C4-2B (cell line): Measurements from ENCODE around the gene MFAP2.

Experiments
- ZFX ChIP-seq: fragments of 450-650 bp; IDR thresholded peaks from 2 replicates; pipeline ENCODE4 v1.6.1; 2017
- TF ChIP-seq, protein P1 (sequence below): fragments of 450-650 bp; conservative IDR thresholded peaks from 2 replicates; pipeline ENCODE4 v1.5.1; 2017; ENCODE audit warnings: mild to moderate bottlenecking

DNA sequence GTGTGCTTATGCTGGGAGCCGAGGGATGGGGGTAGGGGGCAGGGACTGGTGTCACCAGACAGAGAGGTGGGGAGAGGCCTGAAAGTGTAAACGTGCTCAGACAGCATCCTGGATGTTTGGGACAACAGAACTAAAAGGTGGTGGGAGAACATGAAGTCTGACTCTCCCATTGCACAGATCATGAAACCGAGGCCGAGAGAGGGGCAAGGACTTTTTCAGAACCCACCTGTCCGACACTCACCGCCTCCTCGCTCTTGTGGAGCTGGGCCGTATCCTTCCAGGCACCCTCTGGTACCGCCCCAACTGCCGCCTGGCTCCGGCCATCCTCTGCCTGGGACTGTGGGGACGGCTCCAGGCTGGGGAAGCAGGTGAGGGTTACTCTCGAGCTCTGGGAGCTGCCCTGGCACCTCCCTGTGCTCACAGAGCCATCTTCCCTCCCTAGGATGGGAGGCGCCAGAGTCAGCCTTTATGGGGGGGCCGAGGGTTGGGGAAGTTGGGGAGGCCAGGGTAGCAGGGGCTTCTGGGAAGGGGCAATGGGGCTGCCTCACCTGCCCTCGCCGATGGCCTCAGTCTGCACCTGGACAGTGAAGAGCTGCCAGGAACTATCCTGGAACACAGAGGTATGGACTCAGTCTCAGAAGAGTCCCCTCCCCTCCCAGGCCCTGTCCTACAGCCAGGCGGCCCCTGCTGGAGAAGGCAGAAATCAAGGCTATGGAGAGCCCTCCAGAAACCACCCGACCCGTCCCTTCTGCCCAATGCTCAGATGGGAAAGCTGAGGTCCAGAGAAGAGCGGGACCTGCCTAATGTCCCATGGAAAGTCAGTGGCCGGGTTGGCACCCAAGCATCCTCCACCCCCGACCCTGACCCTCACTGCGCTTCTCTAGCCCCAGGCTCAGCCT is 24.3 kb upstream of the MFAP2 start:
- TF ChIP-seq, protein P1, sequence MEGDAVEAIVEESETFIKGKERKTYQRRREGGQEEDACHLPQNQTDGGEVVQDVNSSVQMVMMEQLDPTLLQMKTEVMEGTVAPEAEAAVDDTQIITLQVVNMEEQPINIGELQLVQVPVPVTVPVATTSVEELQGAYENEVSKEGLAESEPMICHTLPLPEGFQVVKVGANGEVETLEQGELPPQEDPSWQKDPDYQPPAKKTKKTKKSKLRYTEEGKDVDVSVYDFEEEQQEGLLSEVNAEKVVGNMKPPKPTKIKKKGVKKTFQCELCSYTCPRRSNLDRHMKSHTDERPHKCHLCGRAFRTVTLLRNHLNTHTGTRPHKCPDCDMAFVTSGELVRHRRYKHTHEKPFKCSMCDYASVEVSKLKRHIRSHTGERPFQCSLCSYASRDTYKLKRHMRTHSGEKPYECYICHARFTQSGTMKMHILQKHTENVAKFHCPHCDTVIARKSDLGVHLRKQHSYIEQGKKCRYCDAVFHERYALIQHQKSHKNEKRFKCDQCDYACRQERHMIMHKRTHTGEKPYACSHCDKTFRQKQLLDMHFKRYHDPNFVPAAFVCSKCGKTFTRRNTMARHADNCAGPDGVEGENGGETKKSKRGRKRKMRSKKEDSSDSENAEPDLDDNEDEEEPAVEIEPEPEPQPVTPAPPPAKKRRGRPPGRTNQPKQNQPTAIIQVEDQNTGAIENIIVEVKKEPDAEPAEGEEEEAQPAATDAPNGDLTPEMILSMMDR = no peak
- no peak for TF ChIP-seq ZFX
